GM19023 (cell line): ENCODE results near the gene SUPT3H.

ENCODE experiments used
- ATAC-seq: cut with Tn5 transposase; IDR thresholded peaks from one replicate; pipeline ENCODE4 v1.9.1; 2021; ENCODE audit warnings: mild to moderate bottlenecking, moderate library complexity; ENCODE audit not compliant: unreplicated experiment

The SUPT3H gene

DNA sequence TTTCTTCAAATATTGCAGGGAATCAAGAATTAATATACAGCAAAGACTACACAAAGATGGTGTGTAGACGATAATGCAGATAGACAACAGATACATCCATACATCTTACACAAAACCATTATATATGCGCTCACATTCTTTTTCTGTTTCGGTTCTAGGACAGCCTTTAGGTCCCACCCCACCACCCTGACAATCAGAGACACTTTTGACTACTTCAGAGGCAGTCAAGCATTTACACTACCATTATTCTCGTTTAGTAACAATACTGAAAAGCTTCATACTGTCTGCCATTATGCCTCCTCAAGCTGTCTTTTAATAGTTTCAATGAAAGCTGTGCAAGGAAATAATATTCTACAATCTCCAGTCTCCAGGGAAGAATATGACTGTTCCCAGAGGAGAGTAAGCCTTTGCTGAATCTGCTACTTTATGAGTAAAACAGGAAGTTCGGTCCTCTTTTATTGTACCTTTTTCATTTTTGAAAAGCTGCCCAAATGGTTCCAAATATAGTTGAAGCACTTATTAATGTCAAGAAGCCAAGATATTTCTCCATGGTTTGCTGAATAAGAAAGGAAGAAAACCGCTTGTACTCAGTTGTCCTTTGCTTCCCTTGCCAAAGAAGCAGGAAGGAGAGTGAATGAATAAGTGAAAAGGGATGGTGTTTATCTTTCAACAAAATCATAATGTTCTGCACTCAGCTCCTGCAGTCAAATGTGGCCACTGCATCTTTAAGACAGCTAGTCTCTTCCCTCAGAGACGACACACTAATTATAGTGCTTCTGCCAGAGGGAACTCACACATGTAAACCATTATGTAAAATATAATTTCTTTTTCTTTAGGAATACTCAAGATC lies 521.9 kb downstream of the SUPT3H start:
- ATAC-seq = no peak

- ATAC-seq = no peak
These were observed 522.9 kb downstream of the SUPT3H start for GRCh38 chr6:44854712-44855443.

- ATAC-seq = no peak
These were observed 526.6 kb downstream of the SUPT3H start for GRCh38 chr6:44851176-44851575.

GRCh38 chr6:44850312-44850711 lies 527.4 kb downstream of the SUPT3H start:
- ATAC-seq = no peak

DNA sequence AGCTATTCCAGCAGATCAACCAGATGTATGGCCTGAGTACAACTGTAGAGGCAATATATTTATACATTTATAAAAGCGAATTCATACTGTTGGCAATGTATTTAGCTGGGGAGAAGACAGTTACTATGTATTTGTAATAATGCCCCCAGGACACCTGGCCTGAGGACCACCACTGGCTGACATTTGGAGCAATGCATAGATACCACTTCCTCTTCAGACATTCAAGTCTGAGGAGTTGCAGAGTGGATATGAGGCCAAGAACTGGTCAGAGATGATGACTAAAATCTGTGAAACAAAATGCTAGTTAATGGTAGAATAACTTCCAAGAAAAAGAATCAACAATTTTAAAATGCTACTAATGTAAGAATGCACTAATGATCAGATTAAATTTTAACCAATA lies 527.9 kb downstream of the SUPT3H start:
- no peak for ATAC-seq

DNA sequence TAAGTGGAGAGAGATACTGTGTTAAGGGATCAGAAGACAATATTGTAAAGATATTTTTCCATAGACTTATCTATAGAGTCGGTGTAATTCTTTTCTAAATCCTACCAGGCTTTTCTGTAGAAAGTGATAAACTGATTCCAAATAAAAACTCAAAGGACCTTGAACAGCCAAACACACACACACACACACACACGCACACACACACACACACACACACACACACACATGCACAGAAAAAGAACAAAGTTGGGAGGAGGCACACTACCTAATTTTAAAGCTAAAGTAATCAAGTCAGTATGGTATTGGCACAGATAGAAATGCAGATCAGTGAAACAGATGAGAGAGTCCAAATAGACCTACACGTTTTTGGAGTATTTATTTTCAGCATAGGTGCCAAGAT lies 534.0 kb downstream of the SUPT3H start:
- no peak for ATAC-seq

DNA sequence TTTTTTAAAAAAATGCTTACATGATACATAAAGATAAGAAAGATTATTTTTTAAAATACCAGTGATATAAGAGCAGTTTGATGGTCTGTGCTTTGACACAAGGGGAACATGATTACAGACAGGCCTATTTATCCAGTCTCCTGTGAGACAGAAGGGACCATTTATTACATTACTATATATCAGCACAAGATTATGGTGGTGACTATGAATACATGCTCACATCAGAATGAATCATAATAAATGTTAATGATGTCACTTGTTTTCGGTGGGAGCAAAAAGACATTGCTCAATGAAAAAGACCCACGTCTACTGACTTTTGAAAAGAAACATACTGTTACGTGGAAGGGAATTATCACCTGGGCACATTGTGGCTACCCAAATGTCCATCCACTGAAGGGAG lies 535.1 kb downstream of the SUPT3H start:
- no peak for ATAC-seq

GRCh38 chr6:44841829-44842228 lies 535.9 kb downstream of the SUPT3H start:
- ATAC-seq = no peak

DNA sequence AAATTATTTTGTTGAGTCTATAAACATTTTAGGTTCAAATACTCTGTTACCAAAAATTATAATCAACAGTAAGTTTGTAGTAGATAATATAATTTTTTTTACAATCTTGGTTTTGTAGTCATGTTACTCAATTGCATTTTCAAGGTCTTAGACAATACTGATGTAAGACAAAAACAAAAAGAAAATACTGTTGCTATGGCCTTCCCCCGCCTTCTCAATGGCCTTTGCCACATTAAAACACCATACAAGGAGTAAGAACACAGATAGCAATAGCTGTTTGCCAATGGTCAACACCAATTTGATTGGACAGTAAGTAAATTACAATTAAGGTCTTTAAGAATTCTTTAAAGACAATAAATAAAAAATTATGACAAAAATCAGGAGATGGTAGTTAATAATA lies 540.0 kb downstream of the SUPT3H start:
- no peak for ATAC-seq

DNA sequence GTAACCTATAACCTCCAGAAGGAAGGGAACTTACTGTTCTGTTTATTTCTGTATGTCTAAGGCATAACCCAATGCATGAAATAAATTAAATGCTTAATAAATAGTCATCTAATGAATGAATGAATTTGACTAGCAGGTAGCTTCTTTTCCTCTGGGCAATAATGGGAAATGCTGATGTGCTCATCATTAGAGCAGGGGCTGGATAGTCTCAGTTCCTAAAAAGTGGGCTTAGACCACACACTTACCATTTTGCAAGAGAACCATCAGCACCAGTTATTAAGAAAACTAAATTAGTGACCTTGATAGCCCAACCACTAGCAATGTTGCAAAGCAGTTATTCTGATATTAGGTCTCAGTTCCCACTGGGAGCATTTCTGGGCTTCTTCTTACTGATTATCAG lies 540.5 kb downstream of the SUPT3H start:
- ATAC-seq = no peak

DNA sequence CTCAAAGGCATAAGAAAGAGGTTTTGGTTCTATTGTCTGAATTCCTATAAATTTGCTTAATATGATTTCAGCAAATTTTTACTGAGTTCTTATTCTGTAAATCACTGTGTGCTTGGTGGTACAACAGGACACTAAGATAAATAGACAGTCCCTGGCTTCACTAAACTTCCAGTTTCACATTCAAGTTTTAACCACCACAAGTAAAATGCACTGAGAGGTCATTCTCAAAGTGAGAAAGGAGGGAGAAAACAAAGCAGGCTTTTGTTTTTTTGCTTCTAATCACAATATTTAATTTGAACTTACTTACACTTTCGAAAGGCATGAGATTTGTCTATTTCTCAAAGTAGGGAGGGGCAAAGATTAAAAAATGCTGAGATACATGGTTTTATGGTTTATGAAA lies 544.5 kb downstream of the SUPT3H start:
- peak; percentile 64 for ATAC-seq

DNA sequence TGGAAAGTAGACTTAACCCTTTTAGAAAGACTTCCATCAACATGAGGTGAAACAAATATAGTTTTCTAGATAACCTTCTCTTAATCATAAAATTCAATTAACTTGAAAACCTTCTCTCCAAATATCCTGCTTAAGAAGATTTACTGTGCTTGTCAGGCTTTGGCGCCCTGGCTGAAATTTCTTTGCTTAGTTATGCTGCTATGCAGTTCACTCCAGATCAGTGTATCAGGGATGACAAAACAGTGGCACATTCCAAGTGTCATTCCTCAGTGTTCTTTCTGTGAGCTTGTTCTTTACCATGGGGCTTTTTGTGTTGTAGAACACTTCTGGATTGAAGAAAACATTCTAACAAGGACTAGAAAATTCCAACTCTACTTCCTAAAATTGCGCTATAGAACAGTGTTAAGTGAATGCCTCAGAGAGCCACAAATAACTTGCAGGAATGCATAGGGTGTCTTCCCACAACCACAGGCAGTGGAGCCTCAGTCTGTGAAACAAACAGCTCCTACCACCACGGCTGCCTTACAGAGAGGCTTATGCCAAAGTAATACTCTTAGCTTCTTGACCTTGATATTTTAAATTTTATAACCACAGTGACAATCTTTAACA lies 546.6 kb downstream of the SUPT3H start:
- ATAC-seq = no peak

DNA sequence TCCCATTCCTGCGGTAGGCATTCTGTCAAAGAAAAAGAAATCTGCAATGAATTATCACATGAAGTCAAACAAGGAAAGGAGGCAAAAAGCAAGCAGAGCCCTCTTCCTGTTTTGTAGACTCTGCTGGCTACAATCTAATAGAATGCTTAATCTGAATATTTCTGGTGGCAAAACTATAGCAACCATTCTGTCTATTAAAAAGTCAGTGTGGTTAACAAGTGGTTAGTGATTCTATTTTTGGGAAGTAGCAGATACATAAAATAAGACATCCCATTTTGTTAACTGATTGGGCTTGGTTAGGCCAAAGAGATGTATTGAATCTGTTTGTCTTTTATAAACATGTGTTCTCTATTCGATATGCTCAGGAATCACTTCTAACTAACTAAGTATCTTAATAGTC lies 547.9 kb downstream of the SUPT3H start:
- no peak for ATAC-seq

DNA sequence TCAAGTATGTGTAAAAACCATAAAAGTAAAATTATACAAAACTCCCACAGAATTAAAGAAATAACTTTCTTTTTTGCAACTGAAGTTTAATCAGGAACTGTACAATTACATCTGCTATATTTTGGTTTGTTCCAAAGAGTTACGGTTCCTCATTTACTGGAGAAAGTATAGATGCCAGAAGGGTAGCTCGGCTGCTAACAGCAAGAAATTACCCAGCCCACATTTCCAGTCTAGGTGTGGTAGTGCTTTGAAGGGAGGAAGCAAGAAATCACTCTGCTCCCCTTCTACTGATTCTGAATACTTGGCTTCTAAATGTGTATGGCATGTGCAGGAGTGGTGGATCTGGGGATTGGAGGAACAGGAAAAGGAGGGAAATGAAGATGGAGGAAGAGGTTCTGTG lies 549.0 kb downstream of the SUPT3H start:
- ATAC-seq = no peak

- no peak for ATAC-seq
These were observed 551.6 kb downstream of the SUPT3H start for GRCh38 chr6:44826025-44826676.

- no peak for ATAC-seq
These were observed 552.5 kb downstream of the SUPT3H start for GRCh38 chr6:44825273-44825672.

DNA sequence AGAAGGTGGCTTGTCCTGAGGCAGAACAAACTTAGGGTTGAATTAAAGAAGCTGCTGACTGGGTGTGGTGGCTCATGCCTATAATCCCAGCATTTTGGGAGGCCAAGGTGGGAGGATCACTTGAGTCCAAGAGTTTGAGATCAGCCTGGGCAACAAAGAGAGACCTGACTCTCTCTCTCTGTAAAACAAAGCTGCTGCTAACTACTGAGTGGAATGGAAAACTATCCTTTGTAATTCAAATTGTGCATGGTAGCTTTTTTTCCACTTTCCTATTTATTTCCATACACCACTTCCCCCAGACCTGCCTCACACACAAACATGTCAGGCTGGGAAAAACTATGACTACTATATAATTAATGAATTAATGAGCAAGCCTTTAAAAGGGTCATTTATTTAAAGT lies 553.2 kb downstream of the SUPT3H start:
- no peak for ATAC-seq

DNA sequence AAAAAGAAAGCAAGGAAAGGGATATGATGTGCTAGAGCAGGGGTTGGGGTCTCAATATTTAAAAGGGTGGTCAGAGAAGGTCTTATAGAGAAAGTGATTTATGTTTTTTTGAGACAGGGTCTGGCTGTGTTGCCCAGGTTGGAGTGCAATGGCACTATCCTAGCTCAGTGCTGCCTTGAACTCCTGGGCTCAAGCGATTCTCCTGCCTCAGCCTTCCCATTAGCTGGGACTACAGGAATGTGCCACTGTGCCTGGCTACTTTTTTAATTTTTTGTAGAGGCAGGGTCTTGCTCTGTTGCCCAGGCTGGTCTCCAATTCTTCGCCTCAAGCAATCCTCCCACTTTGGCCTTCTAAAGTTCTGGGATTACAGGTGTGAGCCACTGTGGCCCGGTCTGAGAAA lies 557.0 kb downstream of the SUPT3H start:
- ATAC-seq = no peak

GRCh38 chr6:44820321-44820720 lies 557.4 kb downstream of the SUPT3H start:
- no peak for ATAC-seq

- ATAC-seq = no peak
These were observed 566.3 kb downstream of the SUPT3H start for GRCh38 chr6:44811456-44811855.

DNA sequence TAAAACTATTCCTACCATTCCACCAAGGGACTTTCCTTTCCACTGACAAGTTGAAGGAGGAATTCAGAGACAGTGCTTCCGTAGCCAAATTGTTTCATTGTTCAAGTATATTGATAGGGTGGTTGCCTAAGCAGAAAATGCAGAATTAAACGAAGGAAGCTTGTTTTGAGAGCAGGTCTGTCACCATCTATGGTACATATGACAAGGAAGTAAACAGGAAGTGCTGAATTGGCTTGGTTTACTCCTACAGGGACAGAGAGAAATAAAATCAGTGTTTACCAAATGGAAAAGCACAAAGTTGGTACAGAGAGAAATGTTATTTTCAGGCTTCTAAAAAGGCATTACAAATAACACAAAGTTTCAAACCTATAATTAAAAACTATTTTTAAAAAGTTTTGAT lies 568.5 kb downstream of the SUPT3H start:
- no peak for ATAC-seq
